GM18499 (cell line): Measurements from ENCODE around the gene ZFYVE9.
"Not testable (repeated sequence)": the region's sequence is repeated elsewhere in the genome, so short reads cannot be mapped to it uniquely, and the experiment has no call there.

Experiments used
- ATAC-seq: cut with Tn5 transposase; IDR thresholded peaks from one replicate; pipeline ENCODE4 v1.9.1; 2021; ENCODE audit warnings: moderate number of reproducible peaks; ENCODE audit not compliant: insufficient read depth, unreplicated experiment

Gene ZFYVE9

DNA sequence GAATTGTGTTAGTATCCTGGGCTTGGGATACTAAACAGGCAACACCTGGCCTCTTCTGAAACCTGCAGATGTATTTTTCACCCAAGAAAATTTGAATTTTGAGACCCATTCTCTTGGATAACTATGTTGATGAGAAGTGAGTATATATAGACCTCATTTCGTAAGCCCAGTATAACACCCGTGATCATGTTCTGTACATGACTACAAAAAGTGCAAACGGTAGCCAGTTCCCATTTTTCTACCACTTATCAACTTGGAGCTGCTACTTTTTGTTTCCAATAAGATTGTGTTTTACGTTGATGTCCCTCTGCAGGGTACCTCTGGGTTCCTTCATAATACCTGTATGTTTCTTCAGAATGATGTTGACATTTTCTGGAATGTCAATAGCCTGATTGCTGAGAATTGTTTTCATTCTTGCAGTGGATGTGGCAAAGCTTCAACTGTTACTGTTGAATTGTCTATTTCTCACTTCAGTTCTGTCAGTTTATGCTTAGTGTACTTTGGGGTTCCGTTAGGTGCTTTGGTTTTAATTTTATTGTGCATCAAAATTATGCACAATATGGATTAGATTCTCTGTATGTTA, 48.1 kb downstream of the ZFYVE9 start:
- no peak for ATAC-seq

DNA sequence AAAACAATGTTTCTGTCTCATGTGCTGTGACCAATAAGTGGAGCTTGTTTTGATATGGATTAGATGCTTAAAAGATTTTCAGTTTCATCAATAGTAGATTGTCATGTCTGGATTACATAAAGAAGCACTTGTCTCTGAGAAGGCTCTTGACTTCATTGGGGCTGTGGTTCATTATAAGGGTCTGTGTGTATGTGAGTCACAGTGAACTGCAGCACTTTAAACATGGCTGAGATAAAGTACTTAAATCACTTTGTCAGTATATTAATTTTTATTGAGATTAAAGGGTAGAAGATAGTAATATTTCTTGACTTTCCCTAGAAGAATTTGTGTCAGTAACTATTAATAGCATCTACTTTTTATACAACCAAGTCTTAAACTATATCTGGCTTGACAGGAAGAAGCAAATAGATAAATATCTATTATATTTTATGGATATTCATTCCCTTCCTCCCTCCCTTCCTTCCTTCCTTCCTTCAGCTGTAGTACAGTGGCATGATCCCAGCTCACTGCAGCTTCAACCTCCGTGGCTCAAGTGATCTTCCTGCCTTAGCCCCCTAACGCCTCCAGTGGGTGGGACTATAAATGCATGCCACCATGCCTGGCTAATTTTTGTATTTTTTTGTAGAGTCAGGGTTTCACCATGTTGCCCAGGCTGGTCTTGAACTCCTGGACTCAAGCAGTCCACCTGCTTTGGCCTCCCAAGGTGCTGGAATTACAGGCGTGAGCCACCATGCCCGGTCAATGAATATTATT, 48.8 kb downstream of the ZFYVE9 start:
- no peak for ATAC-seq

DNA sequence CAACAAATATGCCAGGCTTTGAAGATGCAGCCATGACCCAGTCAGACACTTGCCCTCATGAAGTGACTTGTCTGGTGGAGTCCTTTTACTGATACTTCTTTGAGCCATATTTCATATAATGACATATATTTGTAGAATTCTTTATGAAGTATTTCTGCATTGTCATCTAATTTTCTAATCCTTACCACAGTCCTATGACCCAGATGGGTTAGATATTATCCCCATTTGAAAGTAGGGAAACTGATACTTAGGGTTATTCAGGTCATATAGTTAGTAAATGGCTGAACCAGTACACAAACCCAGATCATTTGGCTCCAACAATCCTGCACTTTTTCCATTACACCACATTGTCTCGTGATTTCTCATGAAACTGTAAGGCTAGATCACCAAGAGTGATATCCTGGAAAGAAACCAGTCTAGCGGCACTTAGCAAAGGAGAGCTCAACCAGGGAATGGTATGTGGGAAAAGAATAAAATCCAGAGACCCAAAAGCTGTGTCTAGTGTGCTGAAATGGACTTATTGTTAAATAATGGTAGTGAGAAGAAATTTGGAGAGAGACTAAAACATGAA, 49.6 kb downstream of the ZFYVE9 start:
- no peak for ATAC-seq

DNA sequence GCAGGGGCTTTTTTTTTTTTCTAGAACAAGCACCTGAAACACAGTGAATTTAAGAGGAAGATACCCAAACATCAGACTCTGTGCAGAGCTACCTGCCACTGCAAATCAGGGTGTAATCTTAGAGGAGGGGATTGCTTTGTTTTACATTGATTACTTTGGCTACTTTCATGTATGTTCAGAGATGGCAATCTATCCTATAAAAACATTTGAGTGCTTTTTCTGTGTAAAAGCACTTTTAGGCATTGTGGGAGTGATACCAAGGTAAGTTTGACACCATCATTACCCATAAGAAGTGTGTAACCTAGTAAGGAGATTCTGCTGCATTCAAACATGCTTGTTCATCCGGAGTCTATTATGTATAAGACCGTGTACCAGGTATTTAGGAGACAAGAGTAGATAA, 50.1 kb downstream of the ZFYVE9 start:
- ATAC-seq, result no peak

DNA sequence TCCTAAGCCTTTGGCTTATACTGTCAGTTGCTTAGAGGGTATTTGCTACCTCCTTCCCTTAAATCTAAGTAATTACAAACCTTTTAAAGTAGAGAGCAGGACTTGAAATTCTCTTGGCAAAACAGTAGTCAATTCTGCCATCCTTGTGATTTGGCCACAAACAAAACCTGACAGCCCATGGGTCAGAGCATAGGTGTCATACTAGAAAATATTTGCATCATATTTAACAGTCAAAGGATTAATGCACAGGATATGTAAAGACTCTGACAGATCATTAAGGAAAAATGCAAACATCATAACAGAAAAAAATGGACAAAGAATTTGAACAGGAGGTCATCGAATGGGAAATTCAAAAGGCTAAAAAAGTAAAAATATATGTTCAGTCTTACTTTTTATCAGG, 50.5 kb downstream of the ZFYVE9 start:
- no peak for ATAC-seq

DNA sequence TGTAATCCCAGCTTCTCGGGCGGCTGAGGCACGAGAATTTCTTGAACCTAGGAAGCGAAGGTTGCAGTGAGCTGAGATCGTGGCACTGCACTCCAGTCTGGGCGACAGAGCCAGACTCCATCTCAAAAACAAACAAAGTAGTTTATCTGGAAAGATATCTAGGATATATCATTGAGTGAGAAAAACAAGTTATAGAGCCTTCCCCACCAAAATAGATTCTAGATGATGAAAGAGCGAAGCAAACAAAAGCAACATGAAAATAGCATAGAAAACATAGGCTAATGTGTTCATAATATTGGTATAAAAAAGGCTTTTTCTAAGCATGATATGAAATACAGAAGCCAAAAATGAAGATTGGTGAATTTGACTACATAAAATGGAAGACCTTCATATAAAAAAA, 52.1 kb downstream of the ZFYVE9 start:
- ATAC-seq, result no peak

DNA sequence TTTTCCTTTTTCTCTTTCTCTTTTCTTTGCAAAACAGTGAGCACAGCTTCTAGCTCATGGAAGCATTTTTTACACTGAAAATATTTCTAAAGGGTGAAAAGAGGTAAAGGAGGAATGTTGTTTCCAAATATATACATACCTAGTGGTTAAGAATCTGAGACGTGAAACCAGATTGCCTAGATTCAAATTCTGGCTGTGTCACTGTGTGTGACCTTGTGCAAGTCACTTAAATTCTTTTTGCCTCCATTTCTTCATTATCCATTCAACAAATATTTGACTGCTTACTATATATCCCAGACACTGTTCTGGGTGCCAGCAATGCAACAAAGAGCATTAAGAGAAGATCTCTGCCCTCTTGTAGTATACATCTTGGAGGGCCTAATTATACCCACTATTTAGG, 53.3 kb downstream of the ZFYVE9 start:
- ATAC-seq, result no peak

DNA sequence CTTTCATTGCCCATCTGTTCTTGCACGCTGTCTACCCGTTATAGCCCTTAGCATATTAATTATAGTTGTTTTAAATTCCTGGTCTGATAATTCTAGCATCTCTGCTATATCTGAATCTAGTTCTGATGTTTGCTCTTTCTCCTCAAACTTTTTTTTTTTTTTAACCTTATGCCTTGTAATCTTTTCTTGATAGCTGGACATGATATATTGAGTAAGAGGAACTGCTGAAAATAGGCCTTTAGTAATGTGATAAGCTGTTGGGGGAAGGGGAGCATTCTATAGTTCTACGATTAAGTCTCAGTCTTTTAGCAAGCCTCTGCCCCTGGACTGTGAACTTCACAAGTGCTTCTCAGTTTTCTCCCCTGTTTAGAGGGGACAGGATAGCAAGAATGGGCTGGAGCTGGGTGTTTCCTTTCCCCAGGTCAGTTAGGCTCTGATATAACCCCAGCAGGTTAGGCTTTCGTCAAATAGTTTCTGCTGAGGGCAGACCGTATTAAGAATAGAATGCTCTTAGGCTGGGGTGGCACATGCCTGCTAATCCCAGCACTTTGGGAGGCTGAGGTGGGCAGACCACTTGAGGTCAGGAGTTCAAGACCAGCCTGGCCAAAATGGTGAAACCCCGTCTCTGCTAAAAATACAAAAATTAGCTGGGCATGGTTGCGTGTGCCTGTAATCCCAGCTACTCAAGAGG, 62.2 kb downstream of the ZFYVE9 start:
- no peak for ATAC-seq

DNA sequence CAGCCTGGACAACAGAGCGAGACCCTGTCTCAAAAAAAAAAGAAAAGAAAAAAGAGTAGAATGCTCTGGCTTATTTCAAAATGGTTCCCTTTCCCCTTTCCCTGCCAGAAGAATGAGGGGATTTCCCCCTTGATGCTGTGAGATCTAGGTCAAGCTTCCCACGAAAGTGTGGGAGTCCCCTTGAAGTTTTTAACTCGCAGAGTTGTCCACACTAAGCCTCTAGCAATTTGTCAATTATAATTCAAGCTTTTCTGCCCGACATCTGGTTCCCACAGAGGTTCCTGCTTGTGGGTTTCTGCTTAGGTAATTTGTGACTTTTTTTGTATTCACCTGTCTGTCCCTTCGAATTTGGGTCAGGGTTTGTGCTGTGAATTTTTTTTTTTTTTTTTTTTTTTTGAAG, 62.8 kb downstream of the ZFYVE9 start:
- no peak for ATAC-seq

DNA sequence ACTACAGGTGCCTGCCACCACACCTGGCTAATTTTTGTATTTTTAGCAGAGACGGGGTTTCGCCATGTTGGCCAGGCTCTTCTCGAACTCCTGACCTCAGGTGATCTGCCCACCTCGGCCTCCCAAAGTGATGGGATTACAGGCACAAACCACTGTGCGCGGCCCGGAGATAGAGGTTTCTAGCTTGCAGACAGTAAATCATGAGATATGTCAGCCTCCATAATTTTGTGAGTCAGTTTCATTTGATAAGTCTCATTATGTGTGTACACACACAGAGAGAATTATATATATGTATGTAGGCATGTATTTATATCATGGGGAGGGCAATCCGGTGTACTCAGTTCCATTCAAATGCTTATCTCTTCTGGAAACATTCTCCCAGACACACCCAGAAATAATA, 64.8 kb downstream of the ZFYVE9 start:
- ATAC-seq, result not testable (repeated sequence)

DNA sequence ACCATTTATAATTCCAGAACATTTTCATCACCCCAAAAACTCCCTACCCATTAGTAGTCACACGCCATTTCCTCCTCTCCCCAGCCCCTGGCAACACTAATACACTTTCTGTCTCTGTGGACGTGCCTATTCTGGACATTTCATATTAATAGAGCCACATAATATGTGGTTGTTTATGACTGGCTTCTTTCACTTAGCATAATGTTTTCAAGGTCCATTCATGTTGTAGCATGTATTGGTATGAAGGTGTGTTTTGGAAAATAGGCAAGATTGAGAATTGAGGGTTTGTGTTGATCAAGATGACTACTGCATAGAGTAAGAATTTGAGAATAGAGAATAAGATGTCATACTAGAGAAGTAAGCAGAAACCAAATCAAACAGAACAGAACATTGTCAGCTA, 67.5 kb downstream of the ZFYVE9 start:
- no peak for ATAC-seq

DNA sequence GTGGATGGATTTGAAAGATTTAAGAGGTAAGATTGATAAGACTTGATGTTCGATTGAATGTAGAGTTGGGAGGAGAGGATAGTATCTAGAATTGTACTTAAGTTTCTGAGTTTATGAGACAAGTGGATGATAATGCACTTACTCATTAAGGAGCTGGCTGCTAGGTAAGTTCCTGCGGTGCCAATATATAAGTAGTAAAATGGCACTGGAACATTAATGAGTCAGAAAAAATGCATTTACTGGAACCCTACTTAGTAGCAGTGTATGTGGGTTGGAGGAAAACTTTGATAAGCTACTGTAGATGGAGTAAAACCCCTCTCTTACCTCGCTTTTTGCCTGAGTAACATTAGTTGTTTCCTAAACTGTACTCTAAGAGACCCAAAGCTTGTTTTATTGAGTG, 68.2 kb downstream of the ZFYVE9 start:
- ATAC-seq, result no peak

DNA sequence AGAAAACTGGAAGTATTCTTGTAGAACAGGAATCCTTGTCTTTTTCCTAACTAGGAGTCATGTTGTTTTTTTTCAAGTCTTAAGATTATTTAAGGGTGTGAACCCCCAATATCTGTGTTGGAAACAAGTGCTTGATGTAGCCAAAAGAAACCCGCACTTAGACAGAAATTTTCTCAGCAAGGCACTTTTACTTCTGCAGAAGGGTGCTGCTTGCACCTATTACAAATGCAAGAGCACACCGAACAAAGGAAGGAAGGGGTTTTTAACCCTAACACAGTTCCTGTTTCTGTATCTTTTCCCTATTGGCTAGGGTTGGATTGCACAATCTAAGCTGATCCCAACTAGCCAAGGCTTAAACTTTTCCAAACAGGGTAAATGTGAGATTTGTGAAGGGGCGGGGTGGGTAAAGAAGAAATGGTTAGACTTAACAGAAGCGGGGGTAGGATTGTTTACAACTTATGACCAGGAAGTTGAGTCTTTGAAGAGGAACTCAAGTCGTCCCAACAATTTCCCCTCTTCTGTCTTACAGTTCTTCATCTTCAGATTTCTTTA, 75.1 kb downstream of the ZFYVE9 start:
- ATAC-seq, result no peak

DNA sequence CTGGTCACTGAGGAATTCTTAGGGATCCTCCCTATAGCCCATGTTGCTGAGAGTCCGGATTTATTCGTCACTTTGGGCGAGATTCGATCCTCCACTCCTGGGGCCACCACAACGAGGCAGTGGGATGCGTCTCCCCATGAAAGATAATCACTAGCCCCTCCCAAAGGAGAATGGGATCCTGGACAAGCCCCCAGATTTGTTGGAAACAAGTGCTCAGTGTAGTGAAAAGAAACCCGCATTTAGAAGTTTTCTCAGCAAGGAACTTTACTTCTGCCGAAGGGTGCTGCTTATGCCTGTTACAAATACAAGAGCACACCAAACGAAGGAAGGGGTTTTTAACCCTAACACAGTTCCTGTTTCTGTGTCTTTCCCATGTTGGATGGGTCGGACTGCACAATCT, 83.3 kb downstream of the ZFYVE9 start:
- no peak for ATAC-seq

DNA sequence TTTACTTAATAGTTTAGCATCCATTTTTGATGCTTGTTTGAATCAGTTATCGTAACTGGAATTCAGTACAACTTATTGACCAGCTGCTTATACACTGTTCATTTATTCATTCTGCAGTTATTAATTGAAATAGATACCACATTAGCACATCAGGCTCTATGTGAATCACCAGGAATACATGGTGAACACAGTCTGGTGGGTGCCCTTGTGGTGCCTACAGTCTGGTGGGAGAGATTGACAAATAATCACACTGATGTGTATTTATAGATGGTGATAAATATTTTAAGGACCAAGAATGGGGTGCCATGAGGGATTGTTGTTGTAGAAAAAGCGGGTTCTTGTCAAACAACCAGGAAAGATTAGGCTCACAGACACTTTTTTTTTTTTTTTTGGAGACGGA, 87.6 kb downstream of the ZFYVE9 start:
- no peak for ATAC-seq

DNA sequence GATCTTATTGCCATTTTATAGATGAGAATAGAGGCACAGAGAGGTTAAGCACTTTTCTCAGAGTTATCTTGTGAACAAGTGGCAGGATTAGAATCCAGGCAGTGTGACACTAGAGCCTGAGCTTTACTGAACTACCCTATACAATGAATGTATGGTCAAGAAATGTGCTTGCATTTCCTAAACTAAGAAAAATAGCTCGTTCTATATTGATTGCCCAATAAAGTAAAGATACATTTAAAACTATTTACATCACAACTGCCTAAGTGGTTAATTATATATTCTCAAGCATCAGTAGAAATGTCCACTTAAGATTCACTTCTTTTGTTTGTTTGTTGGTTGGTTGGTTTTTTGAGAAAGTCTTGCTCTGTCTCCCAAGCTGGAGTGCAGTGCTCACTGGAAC, 91.6 kb downstream of the ZFYVE9 start:
- no peak for ATAC-seq

DNA sequence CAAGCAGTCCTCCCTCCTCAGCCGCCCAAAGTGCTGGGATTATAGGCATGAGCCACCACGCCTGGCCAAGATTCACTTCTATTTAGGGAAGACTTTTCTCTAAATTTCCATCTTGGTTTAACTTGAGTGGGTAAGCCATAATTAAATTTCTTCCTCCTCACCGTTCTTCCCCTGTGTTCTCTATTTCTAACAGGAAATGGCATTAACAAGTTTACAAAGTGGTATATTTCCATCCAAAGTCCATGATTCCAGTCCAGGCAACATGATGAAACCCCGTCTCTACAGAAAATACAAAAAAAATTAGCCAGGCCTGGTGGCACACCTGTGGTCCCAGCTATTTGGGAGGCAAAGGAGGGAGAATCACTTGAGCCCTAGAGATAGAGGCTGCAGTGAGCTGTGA, 92.1 kb downstream of the ZFYVE9 start:
- ATAC-seq, result no peak

DNA sequence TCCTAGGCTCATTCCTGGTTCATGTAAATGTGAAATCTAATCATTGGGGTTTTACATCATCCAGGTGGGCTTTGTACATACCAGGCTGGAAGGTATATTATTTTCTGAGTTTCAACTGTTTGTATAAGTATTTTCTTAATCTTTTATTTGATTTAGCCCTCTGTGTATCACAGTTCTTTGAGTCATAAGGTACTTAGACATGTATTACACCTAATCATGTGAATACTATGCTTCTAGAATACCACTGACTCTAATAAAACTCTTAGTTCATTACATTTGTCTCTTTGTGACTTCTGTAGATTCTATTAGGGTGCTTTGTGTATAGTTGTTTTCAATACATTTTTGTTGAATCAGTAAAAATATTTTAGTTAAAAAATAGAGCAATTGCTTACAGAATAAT, 92.8 kb downstream of the ZFYVE9 start:
- ATAC-seq, result no peak

DNA sequence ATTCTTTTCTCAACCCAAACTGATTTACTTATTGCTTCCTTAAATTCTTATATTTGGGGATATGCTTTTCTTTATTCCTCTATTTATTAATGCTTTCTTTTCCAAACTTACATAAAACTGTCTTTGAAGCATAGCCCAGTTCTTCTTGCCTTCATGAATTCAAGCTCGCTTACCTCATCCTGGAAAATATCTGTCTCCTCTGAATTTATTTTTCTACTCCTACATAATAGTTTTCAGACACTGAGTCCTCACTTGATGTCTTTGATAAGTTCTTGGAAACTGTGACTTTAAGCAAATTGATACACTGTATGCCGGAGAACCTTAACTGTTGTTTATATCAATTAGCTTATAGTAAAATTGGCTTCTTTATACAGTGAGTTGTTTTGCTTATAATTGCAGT, 93.8 kb downstream of the ZFYVE9 start:
- no peak for ATAC-seq

DNA sequence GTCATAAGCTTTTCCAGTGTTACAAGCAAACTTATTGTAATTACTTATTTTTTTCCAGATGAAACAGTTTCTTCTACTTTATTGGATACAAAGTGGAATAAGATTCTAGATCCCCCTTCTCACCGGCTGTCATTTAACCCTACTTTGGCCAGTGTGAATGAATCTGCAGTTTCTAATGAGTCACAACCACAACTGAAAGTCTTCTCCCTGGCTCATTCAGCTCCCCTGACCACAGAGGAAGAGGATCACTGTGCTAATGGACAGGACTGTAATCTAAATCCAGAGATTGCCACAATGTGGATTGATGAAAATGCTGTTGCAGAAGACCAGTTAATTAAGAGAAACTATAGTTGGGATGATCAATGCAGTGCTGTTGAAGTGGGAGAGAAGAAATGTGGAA, 95.5 kb downstream of the ZFYVE9 start:
- no peak for ATAC-seq

DNA sequence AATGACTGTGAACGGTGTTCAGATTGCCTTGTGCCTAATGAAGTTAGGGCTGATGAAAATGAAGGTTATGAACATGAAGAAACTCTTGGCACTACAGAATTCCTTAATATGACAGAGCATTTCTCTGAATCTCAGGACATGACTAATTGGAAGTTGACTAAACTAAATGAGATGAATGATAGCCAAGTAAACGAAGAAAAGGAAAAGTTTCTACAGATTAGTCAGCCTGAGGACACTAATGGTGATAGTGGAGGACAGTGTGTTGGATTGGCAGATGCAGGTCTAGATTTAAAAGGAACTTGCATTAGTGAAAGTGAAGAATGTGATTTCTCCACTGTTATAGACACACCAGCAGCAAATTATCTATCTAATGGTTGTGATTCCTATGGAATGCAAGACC, 96.6 kb downstream of the ZFYVE9 start:
- ATAC-seq, result no peak
